Dermis blood vessel endothelial cell (primary cell): ENCODE data around the gene TLR10. TPM values are rescaled to one million over a fixed set of nuclear protein-coding genes. Genes with fewer than 3 reads are reported as not detected.
"Not testable (repeated sequence)": the region's sequence is repeated elsewhere in the genome, so short reads cannot be mapped to it uniquely, and the experiment has no call there.

ENCODE experiments used
- DNase-seq: peaks from one replicate; pipeline ENCODE4 v3.0.0; 2010
- total RNA-seq: library from RNA; depleted of rRNA; stranded (reverse); fragments of >200 nt; gene quantifications from 2 replicates; pipeline ENCODE4 v1.2.3, GENCODE V29; 2014

Gene TLR10
- total RNA-seq, 1 donor from 2014 or later: not detected

DNA sequence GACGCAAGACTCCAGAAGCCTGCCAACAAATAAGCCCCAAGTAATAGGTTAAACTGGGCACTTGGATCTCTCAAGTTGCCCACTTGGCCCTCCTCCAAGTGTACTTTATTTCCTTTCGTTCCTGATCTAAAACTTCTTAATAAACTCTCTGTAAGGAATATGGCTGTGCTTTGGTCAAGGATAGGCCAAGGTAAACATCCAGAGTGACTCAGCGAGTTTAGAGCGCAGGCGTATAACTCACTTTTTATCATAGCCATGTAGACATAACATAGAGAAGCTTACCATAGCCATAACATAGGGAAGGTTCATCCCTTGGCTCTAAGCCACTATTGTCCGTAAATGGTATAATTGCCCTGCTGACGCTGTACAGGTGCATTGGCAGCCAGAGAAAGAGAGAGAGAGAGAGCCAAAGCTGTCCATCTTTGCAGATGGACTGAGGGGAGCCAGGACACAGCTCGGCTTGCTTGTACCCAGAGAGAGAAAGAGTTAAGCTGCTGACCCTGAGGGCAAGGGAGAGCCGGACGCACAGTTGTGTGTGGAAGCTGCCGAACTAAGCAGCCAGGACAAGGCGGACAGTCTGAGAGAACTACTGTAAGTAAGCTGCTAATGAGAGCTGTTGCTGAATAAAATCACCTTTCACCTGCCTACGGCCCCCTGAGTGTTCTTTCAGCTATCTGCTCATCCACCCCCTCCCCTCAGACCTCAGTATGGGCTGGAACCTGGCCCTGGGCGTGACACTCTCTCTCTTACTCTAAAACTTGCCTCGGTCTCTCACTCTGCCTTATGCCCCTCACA, 20.0 kb upstream of the TLR10 start:
- no peak for DNase-seq

DNA sequence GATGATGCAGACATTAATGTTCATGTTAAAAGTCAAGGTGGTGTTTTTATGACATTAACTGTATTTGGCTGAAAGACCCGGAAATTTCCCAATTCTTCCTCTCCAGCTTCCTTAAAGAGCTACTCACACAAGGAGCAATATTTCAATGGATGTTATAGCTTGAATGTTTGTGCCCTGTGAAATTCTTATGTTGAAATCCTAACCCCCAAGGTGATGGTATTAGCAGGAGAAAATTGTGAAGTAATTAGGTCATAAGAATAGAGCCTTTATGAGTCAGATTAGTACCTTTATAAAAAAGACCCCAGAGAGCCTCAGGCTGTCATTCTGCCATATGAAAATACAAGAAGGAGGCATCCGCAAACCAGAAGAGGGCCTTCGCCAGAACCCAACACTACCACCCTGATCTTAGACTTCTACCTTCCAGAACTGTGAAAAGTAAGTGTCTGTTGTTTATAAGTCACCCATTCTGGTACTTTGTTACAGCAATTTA, 18.2 kb upstream of the TLR10 start:
- DNase-seq: no peak

DNA sequence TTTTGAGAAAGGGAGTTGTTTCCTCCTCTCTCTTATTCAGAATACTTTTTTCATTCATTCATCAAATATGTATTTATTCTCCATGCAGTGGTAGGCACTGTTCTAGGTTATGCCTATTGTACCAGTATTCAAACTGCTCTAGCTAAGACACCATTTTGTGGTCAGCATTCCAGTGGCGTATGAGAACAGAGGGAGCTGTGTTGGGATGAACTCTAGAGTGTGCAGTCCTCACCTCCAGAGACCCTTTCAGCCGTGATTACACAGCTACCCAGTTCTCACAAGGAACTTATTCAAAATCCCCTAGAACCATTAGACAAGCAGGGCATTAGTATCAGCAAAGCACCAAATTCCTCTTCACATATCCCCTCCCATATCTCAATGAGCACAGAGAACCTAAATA, 17.6 kb upstream of the TLR10 start:
- DNase-seq: no peak

DNA sequence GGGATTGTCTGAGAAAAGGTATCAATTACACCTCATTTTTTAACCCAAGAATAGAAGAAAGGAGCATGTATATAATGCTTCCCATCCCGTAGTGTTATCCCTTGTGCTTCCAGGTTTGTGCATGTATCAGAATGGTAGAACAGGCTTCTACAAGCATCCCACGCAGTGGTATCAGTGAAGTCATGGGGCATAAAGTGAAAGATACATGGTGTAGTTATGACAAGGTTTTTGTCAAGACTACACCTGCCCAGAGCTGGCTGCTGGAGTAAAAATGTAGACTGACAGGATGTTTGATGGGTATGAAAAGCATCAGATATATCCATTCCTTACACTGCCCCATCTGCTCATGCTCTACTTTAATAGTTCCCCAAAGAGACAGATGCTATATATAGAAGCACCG, 12.3 kb upstream of the TLR10 start:
- DNase-seq: no peak

DNA sequence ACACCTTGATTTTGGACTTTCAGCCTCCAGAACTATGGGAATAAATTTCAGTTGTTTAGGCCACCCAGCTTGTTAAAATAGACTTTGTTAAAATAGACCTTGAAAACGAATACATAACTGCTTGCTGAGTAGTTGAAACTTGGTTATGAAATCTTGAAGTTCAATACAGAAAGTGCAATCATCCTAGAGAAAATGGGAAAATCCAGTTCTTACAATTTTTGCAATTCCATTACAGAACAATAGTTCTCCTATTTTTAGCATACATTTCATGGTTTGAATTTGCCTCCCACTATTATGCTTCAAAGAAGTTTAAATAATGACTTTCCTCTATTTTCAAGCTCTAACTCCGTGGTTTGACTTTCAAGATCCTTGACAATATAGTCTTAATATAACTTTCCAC, 11.3 kb upstream of the TLR10 start:
- no peak for DNase-seq

DNA sequence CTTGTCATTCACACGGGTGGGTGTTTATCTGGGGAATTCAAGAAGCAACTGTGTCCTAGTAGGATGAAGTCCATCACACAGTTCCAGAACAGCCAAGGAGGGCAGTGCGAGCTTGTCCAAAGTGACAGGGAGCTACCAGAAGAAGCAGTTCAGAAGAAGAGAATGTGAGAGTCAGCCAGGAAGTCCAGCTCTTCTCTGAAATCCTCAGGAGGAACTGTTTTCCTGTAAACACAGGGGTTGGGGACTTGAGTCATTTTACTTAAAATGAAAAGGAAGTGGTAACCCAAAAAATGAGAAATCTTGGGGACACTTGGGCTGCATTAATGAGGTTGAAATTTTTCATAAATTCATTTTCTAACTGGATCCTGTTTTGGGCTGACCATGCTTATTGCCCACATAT, 8.2 kb upstream of the TLR10 start:
- no peak for DNase-seq

DNA sequence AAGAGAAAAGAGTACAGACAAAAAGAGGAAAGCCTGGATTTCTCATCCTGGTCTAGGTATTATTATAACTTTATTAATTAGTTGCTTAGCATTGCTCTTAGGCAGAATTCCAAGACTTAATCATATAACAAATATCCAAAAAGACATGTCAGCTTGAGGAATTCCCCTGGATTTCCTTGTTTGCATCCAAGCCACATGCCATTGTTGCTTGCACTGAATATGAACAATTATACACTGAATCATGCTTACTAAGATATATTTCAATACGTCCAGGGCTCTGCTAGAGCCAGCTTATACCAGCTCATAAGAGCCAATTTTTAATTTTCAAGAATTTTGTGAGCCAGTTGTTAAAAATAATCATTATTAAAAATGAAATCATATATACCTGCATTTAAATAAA, 5.5 kb upstream of the TLR10 start:
- peak; percentile 73 for DNase-seq

DNA sequence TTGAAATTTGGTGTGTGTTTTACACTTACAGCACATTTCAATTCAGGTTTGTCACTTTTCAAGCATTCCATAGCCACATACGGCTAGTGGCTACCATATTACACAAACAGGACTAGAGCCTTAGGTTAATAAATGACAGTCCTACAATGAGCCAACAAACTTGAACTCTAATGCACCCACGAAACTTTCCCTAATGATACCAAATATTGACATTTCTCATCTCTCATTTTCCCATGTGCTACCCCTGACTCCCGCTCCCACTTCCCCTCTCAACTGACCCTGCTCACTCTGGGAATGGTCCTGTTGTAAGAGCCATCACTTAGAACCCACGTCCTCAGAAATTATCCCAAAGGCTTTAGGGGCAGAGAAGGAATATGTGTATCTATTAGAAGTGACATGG, 4.9 kb upstream of the TLR10 start:
- DNase-seq: no peak

DNA sequence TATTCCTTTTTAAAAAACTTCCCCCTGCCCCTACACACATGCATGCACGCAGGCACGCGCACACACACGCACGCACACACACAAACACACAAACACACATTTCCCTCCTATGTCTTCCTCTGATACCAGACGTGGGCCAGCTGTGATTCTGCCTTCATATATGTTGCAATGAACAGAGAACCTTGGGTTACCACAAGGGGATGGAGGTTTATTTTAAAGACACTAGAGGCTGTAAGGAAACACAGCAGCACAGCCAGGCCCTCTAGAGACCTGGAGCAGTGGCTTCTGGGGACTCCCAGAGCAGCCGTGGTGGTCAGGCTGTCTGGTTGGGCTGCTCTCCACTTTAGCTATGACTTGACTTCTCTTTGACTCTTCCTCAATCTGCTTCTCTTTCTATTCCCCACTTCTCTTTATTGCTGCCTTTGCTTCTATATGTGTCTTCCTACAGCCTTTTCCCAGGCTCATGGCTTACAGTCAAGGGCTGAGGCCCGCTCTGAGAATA, 3.2 kb upstream of the TLR10 start:
- DNase-seq: no peak

DNA sequence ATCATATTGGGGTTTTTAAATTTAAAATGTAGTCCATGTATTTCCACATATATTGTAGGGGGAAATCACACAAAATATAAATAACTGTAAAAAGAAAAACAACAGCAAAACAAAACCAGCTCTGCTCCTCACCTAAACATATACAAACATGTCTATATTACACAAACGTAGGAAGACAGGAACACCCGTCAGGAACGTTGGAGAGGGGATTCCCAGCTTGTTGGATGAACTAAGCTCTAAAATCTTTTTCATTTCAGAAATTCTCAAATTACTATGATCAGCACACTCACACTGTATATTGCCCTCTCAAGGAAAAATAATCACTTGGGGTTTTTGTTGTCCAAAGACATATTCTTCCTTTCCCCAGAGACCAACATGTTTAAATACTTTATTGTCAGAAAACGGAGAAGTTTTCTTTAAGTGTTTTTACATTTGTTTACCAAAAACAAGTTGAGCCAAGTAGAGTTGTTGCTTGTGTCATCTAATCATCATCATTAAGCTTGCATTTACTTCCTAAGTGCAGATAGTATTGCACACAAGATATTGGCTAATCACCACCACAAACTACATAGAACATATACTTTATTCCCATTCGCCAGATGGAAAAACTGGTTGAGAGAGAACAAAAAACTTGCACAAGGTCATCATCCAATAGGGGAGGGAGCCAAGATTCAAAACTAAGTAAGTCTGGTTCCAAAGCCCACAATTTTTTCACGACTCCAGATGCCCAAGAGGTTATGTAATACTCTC, 2.4 kb upstream of the TLR10 start:
- DNase-seq: no peak

DNA sequence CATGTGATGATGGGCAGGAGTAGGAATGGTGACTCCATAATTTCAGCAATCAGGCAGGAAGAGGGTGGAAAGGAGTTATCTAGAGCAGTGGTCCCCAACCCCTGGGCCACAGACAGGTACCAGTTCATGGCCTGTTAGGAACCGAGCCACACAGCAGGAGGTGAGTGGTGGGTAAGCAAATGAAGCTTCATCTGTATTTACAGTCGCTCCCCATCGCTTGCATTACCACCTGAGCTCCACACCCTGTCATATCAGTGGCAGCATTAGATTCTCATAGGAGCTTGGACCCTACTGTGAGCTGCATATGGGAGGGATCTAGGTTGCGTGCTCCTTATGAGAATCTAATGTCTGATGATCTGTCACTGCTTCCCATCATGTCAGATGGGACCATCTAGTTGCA, 1.4 kb upstream of the TLR10 start:
- no peak for DNase-seq

DNA sequence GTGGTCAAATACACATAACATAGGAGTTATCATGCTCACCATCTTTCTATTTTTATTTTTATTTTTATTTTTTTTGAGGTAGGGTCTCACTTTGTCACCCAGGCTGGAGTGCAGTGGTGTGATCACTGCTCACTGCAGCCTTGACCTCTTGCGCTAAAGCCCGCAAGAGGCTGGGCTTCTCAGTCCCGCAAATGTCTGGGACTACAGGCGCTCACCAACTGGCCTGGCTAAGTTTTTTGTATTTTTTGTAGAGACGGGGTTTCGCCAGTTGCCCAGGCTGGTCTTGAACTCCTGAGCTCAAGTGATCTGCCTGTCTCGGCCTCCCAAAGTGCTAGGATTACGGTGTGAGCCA, 295 bp upstream of the TLR10 start:
- DNase-seq: no peak

DNA sequence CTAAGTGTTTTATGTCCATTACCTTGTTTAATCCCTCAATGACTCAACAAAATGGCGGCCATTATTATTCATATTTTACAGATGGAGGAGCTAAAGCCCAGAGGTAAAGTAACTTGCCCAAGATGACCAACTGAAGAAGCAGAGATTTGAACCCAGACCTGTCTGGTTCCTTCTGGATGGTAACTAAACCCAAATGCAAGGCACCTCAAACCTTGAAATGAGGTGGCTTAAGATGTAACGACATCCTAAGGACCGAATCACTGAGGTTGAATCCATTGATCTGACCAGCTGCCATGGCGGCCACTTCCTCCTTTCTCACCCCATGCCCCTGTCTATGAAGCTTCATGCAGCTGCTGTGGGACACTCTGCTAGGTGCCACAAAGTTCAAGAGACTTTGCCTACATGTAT, 932 bp downstream of the TLR10 start:
- no peak for DNase-seq

DNA sequence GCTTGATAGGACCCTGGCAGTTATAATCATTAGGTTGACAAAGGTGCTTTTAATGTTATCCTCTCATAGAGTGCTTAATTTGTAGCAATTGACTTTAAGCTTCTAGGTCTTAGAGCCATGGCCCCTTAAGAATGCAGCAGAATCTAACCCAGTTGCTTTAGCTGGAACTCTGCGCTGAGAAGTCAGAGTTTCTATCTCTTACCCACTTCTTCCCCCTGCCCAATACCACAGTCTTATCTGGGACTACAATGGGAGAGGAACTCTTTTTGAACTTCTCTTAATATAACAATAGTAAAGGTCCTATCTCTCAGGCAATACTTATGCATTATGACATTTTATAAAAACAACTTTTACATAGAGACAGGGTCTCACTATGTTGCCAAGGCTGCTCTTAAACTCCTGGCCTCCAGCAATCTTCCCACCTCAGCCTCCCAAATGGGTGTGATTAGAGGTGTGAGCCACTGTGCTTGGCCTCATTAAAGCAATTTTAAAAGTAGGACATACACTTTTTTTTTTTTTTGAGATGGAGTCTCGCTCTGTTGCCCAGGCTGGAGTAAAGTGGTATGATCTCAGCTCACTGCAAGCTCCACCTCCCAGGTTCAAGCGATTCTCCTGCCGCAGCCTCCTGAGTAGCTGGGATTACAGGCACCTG, 1.8 kb downstream of the TLR10 start:
- no peak for DNase-seq

DNA sequence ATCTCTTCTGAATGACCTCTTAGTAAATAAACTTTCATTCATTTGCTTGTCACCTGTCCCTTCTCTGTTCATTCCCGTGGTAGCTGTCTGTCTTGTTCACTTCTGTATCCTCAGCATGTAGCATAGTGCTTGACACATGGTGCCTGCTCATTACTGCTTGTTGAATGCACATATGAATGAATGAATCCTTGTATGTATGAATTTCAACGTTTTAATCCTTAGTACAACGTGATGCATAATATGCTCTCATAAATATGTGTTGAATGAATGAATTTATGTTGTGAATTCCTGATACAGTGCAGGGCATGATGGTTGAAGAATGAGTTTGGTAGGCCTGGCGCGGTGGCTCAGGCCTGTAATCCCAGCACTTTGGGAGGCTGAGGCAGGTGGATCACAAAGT, 3.0 kb downstream of the TLR10 start:
- DNase-seq: no peak

DNA sequence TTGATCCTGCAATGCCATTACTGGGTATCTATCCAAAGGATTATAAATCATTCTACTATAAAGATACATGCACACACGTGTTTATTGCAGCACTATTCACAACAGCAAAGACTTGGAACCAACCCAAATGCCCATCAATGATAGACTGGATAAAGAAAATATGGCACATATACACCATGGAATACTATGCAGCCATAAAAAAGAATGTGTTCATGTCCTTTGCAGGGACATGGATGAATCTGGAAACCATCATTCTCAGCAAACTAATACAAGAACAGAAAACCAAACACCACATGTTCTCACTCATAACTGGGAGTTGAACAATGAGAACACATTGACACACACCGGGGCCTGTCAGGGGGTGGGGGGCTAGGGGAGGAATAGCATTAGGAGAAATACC, 4.9 kb downstream of the TLR10 start:
- DNase-seq: not testable (repeated sequence)

DNA sequence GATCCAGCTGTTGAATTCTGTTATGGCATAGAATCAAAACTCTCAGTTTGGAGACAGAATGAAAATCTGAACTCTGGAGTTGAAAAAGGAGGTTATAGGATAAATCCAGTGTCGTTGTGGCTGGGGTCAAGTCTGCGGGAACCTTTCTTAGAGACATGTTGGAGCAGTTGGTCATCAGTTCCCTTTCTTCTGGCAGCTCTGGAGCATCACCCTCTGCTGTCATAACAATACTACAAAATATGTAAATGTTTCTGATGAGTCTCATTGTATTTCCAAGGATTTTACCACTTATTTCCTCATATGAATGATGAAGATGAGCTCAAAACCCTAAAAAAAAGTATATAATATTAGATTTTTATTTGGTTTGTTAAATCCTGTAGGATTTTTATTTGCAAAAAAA, 7.5 kb downstream of the TLR10 start:
- DNase-seq: no peak

DNA sequence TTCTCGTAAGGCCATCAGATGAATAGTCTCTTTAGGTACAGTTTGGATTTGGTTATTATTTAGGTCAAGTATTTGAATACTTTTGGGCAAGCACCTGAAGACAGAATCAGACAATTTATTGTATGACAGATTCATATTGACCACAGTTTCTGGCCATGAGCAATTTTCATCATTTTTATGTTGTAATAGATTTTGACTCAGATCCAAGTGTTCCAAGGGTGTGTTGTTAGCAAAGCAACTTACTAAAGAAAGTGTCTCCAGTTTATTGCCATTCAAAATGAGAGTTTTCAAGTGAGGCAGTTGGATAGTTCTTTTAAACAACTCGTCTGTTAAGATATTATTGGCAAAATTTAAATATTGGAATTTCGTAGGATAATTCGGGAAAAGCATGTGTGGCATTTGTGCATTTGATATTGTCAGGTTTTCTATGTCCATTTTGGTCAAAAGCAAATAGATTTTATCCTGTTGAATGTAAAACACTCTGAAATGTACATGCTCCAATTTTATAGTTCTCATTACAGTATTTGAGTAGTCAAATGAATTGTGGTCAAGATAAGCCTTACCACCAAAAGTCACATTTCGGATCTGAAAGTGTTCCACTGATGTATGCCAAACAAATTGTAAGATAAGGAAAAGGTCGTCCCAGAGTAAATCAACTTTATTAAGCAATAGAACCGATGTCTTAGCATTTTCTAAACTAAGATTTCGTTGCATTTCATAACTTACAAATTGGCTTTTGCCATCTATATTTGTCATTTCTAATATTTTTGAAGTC, 8.4 kb downstream of the TLR10 start:
- no peak for DNase-seq

DNA sequence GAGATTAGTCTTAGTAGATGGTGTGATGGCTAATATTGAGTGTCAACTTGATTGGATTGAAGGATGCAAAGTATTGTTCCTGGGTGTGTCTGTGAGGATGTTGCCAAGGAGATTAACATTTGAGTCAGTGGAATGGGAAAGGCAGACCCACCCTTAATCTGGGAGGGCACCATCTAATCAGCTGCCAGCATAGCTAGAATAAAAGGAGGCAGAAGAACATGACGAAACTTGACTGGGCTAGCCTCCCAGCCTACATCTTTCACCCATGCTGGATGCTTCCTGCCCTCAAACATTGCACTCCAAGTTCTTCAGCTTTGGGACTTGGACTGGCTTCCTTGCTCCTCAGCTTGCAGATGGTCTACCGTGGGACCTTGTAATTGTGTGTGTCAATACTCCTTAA, 12.5 kb downstream of the TLR10 start:
- not testable (repeated sequence) for DNase-seq

DNA sequence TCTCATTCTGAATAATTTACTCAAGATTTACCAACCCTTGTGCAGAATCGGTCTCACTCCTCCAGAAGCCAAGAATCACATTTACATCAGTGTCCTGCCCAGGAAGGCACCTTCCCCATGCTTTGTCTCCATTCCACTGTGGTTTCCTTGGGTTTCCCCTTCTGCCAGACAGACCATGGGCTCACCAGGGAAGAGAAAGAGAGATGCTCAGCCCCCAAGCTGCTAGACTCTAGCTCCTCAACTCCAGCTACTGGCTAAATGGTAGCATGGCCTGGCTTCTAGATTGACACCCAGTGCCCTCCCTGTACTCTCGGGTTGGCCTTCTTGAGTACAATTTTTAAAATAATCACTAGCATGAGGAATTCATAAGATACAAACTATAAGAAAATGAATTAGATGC, 12.9 kb downstream of the TLR10 start:
- DNase-seq: no peak

DNA sequence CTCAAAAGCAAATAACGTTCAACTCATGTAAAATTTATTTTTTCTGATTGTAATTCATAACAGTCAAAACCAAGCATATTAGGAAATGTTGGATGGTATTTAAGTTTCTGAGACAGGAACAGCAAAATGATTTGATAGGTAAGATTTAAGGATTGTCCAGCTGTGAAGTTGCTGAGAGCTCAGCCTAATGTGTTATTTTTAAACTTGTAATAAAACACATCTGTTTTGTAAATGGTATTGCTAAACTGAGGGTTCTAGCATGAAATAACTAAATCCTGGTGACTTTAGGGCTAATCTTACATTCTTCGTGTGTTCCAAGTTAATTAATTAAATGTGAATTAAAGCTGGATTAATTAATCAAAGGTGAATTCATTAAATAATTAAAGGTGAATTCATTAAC, 13.3 kb downstream of the TLR10 start:
- no peak for DNase-seq

DNA sequence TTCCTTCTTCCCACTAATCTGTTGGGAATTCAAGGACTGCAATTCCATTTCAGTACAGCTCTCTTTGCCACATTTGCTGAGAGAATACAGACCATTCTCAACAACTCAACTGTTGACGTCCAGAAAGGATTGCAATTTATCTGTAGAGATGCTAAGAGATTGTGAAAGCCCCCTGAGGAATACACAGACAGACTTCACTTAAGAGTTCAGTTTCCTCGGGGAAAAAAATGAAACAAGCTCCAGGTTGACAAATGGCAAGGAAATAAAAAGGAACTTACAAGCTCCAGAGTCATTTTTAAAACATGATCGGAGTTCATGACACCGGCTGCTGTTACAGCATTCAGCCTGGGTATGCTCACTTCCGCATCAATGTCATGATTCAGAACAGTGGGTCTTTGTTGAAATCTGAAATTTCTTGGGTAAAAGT, 13.8 kb downstream of the TLR10 start:
- DNase-seq: no peak

DNA sequence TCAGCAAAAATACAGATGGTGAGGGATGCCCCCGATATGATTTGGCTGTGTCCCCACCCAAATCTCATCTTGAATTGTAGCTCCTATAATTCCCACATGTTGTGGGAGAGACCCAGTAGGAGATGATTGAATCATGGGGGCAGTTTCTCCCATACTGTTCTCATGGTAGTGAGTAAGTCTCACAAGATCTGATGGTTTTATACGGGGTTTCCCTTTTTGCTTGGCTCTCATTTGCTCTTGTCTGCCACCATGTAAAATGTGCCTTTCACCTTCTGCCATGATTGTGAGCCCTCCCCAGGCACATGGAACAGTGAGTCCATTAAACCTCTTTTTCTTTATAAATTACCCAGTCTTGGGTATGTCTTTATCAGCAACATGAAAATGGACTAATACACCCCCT, 15.8 kb downstream of the TLR10 start:
- DNase-seq: not testable (repeated sequence)
